Astrocyte of the cerebellum (primary cell): Measurements from ENCODE around the gene ARHGAP29.

ENCODE experiments used
- DNase-seq: peaks from one replicate; pipeline ENCODE4 v3.0.0-alpha.2; 2011; ENCODE audit warnings: low read depth
- H3K4me3 ChIP-seq: 2 replicates; pipeline ENCODE4 v1.5.1; 2011; ENCODE audit warnings: mild to moderate bottlenecking, low read depth, low read length, moderate library complexity
- CTCF ChIP-seq: IDR thresholded peaks from 2 replicates; pipeline ENCODE4 v1.5.1; 2012; ENCODE audit warnings: low read length, low read depth, moderate library complexity, mild to moderate bottlenecking; ENCODE audit errors: missing control alignments
- in situ Hi-C: cut with HindIII; loops from 2 replicates; pipeline ENCODE4 v1.10.0; 2017; ENCODE audit warnings: low sequenced_read_pairs

Gene ARHGAP29

DNA sequence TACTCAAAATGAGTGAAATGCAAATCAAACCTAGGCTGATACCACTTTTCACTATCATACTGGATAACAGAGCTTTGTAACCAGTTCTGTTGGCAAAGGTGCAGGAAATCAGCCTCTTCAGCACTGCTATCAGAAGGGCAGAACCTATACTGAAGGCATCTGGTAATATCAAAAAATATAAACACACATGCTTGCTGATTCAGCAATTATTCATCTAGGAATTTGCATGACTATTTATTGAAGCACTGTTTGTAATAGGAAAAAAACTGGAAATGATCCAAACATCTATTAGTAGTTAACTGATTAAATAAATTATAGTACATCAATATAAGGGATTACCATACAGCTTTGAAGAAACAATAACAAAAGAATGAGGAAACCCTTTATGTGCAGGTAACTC lies 21.4 kb downstream of the ARHGAP29 start:
- in situ Hi-C loops = no loop called here
- no peak overlapping the region for H3K4me3 ChIP-seq
- TF ChIP-seq CTCF = no peak
- DNase-seq = no peak

GRCh38 chr1:94209982-94210381 lies 27.4 kb downstream of the ARHGAP29 start:
- H3K4me3 ChIP-seq = no peak overlapping the region
- in situ Hi-C loops = no loop called here
- no peak for DNase-seq
- no peak for TF ChIP-seq CTCF

GRCh38 chr1:94209425-94209824 lies 28.0 kb downstream of the ARHGAP29 start:
- no peak for DNase-seq
- H3K4me3 ChIP-seq = no peak overlapping the region
- no peak for TF ChIP-seq CTCF
- in situ Hi-C loops = no loop called here

DNA sequence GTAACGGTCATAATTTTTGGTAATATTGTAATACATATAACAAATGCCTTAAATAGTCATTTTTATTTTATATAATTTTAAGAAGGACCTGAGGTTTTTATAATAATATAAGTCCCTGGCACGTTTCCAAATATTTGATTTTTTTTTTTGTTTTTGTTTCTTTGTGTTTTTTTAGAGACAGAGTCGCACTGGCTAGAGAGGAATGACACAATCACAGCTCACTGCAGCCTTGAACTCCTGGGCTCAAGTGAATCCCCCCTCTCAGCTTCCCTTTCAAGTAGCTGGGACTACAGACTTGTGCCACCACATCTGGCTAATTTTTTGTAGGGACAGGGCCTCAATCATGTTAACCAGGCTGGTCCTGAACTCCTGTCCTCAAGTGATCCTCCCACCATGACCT lies 29.7 kb downstream of the ARHGAP29 start:
- in situ Hi-C loops = no loop called here
- no peak for DNase-seq
- no peak for TF ChIP-seq CTCF
- H3K4me3 ChIP-seq = no peak overlapping the region

- in situ Hi-C loops = no loop called here
- no peak for TF ChIP-seq CTCF
- no peak for DNase-seq
- H3K4me3 ChIP-seq = no peak overlapping the region
Observed at GRCh38 chr1:94205639-94206038, 31.7 kb downstream of the ARHGAP29 start.

DNA sequence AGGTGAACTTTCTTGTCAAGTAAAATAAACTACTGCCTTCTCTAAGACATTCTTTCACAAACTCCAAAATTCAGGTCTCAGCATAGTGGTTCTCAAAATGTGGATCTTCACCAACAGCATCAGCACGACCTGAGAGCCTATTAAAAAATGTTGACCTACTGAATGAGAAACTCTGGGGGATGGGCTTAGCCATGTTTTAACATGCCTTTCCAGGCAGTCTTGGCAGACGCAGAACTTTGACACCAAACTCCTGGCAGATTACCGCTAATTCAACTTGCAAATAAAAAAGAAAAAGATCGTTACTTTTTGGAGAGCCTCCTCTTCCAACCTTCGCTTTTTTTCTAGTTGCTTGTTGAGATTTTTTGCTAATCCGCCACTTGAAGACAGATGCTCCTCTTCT lies 35.1 kb downstream of the ARHGAP29 start:
- no peak overlapping the region for H3K4me3 ChIP-seq
- no peak for DNase-seq
- no peak for TF ChIP-seq CTCF
- in situ Hi-C loops = no loop called here

- no peak for DNase-seq
- H3K4me3 ChIP-seq = no peak overlapping the region
- in situ Hi-C loops = no loop called here
- TF ChIP-seq CTCF = no peak
Observed at GRCh38 chr1:94199398-94199797, 38.0 kb downstream of the ARHGAP29 start.
